ENCODE results near the gene TTC39B. TPM values are rescaled to one million over a fixed set of nuclear protein-coding genes. Genes with fewer than 3 reads are reported as not detected.

TTC39B gene
- total RNA-seq, 2 experiments from 2014 or later, result 43.9 to 46.4 TPM

DNA sequence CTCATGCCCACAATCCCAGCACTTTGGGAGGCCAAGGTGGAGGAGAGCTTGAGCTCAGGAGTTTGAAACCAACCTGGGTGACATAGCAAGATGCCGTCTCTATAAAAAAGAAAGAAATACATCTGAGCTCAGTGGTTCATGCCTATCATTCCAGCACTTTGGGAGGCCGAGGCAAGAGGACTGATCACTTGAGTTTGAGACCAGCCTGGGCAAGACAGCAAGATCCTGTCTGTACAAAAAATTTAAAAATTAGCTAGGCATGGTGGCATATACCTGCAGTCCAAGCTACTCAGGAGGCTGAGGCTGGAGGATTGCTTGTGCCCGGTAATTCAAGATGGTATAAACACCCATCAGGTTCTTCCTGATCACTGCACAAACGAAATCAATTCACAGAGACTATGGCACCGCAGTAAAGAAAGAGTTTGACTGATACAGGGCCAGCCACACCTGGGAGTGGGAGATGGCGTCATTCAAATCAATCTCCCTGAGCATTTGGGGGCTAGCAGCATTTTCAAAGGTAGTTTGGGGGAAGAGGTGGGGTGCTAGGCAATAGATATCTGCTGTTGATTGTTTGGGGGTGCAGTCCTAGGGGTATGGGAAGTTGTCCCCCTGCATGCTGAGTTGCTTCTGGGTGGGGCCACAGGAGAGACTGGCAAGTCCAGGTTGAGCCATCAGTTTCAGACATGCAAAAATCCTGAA lies 169.2 kb downstream of the TTC39B start:
- Mint-ChIP-seq H3K27ac (no peak overlapping the region), H3K9me3 (no peaks in the 10 kb centered on the region), H3K4me1 (ENCODE audit: low read depth) (peaks cover 4% of the 10 kb centered on the region), H3K27me3 (ENCODE audit: low read depth) (no peaks in the 10 kb centered on the region), H3K36me3 (ENCODE audit: low read depth) (no peaks in the 10 kb centered on the region), H3K4me3 (no peak overlapping the region)
- no peak for DNase-seq
- CTCF ChIA-PET, result interaction anchor here (0.8 to 2.1 kb wide), 3 partner anchors 11 to 290 kb away, joined by 4 read pairs; no protein-coding TSS in a partner anchor
- intact Hi-C loops (cut with micrococcal nuclease), result loop anchor here (10.0 kb wide), 2 partner anchors 443 to 673 kb away; partner anchors contain the start of gene ZDHHC21

DNA sequence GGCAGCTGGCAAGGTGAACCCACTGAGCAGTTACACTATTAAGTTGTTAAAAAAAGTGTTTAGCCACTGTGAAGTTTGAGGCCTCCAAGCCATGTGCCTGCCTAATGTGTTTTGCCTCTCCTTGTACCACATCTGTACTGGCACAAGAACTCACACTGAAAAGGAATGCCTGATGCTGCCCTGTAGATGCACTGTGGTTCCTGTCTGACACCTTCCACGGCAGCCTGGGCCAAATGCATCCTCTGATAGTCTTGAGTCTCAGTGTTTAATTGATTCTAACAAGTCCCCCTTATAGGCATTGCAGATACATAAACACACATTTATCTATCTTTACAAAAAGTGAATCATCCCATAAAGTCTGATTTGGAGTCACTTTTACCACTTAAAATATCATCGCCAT lies 169.9 kb downstream of the TTC39B start:
- H3K4me1 Mint-ChIP-seq (ENCODE audit: low read depth), result peaks cover 1% of the 10 kb centered on the region
- no peaks in the 10 kb centered on the region for H3K27me3 Mint-ChIP-seq (ENCODE audit: low read depth)
- H3K36me3 Mint-ChIP-seq (ENCODE audit: low read depth), result no peaks in the 10 kb centered on the region
- H3K27ac Mint-ChIP-seq, result no peak overlapping the region
- DNase-seq, result no peak
- H3K9me3 Mint-ChIP-seq, result no peaks in the 10 kb centered on the region
- CTCF ChIA-PET, result interaction anchor here (0.8 to 3.1 kb wide), 4 partner anchors 26 to 520 kb away, joined by 3 to 64 read pairs (median 4); no protein-coding TSS in a partner anchor
- H3K4me3 Mint-ChIP-seq, result no peak overlapping the region
- intact Hi-C loops (cut with micrococcal nuclease), result loop anchor here (10.0 kb wide), 2 partner anchors 442 to 672 kb away; partner anchors contain the start of gene ZDHHC21

GRCh38 chr9:15136646-15137045 lies 170.4 kb downstream of the TTC39B start:
- Mint-ChIP-seq H3K4me1 (ENCODE audit: low read depth) (peaks cover 1% of the 10 kb centered on the region), H3K36me3 (ENCODE audit: low read depth) (no peaks in the 10 kb centered on the region), H3K27me3 (ENCODE audit: low read depth) (no peaks in the 10 kb centered on the region), H3K9me3 (no peaks in the 10 kb centered on the region), H3K27ac (no peak overlapping the region), H3K4me3 (no peak overlapping the region)
- CTCF ChIA-PET, result interaction anchor here (0.8 to 3.1 kb wide), 6 partner anchors 17 to 519 kb away, joined by 3 to 64 read pairs (median 4); no protein-coding TSS in a partner anchor
- intact Hi-C loops (cut with micrococcal nuclease), result loop anchor here (10.0 kb wide), 2 partner anchors 442 to 672 kb away; partner anchors contain the start of gene ZDHHC21
- DNase-seq, result no peak

DNA sequence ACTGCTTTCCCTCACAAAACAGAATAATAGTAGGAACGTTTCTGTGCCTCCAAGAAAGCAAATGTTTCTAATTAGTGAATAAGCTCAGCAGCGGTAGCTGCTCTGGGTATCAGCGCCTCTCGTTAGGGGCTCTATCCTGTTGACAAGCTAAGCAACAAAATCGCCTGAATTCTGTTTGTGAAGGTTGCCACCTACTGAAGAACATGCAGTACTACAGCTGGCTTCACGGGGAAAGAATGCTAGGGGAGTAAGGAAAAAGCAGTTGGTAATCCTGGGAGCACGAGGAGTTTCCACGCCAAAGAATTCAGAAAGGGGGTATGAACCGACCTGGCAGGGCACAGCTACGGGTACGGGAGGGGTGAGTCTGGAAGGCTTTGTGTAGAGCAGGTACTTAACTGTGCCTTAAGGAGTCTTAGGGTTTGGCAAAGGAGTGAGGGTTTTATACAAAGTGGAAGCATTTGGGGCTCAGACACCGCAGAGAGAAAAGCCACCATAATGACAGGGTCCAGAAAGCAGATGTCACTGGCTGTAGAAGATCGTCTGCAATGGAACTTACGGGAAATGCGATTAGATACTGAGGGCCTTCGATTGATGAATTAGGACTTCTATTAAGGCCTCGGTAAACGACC lies 171.7 kb downstream of the TTC39B start:
- H3K9me3 Mint-ChIP-seq, result no peaks in the 10 kb centered on the region
- no peaks in the 10 kb centered on the region for H3K36me3 Mint-ChIP-seq (ENCODE audit: low read depth)
- peak; percentile 58 for DNase-seq
- peaks cover 1% of the 10 kb centered on the region for H3K4me1 Mint-ChIP-seq (ENCODE audit: low read depth)
- H3K27ac Mint-ChIP-seq, result no peak overlapping the region
- H3K4me3 Mint-ChIP-seq, result no peak overlapping the region
- CTCF ChIA-PET, result interaction anchor here (0.6 to 3.1 kb wide), 34 partner anchors 8 to 518 kb away, joined by 3 to 64 read pairs (median 3); no protein-coding TSS in a partner anchor
- no peaks in the 10 kb centered on the region for H3K27me3 Mint-ChIP-seq (ENCODE audit: low read depth)
- intact Hi-C loops (cut with micrococcal nuclease), result loop anchor here (10.0 kb wide), 2 partner anchors 440 to 670 kb away; partner anchors contain the start of gene ZDHHC21

GRCh38 chr9:15133488-15133887 lies 173.5 kb downstream of the TTC39B start:
- Mint-ChIP-seq H3K4me3 (no peak overlapping the region), H3K27ac (no peak overlapping the region), H3K9me3 (no peaks in the 10 kb centered on the region), H3K27me3 (ENCODE audit: low read depth) (peaks cover 2% of the 10 kb centered on the region), H3K4me1 (ENCODE audit: low read depth) (peaks cover 1% of the 10 kb centered on the region), H3K36me3 (ENCODE audit: low read depth) (no peaks in the 10 kb centered on the region)
- DNase-seq, result no peak
- intact Hi-C loops (cut with micrococcal nuclease), result loop anchor here (10.0 kb wide), 2 partner anchors 439 to 669 kb away; partner anchors contain the start of gene ZDHHC21
- CTCF ChIA-PET, result no interaction called here

- Mint-ChIP-seq H3K4me3 (no peak overlapping the region), H3K4me1 (ENCODE audit: low read depth) (peaks cover 1% of the 10 kb centered on the region), H3K27ac (no peak overlapping the region), H3K36me3 (ENCODE audit: low read depth) (no peaks in the 10 kb centered on the region), H3K9me3 (no peaks in the 10 kb centered on the region), H3K27me3 (ENCODE audit: low read depth) (peaks cover 2% of the 10 kb centered on the region)
- CTCF ChIA-PET, result interaction anchor here (0.6 to 1.0 kb wide), 3 partner anchors 8 to 28 kb away, joined by 3 to 5 read pairs (median 3); no protein-coding TSS in a partner anchor
- DNase-seq, result no peak
- intact Hi-C loops (cut with micrococcal nuclease), result loop anchor here (10.0 kb wide), 2 partner anchors 437 to 667 kb away; partner anchors contain the start of gene ZDHHC21
These were observed 174.9 kb downstream of the TTC39B start for GRCh38 chr9:15132091-15132490.

GRCh38 chr9:15131094-15131493 lies 175.9 kb downstream of the TTC39B start:
- CTCF ChIA-PET, result interaction anchor here (0.7 kb wide), 1 partner anchor 58 kb away, joined by 6 read pairs; no protein-coding TSS in a partner anchor
- H3K36me3 Mint-ChIP-seq (ENCODE audit: low read depth), result no peaks in the 10 kb centered on the region
- H3K4me1 Mint-ChIP-seq (ENCODE audit: low read depth), result peaks cover 1% of the 10 kb centered on the region
- no peak for DNase-seq
- peaks cover 4% of the 10 kb centered on the region for H3K27me3 Mint-ChIP-seq (ENCODE audit: low read depth)
- H3K9me3 Mint-ChIP-seq, result no peaks in the 10 kb centered on the region
- H3K4me3 Mint-ChIP-seq, result no peak overlapping the region
- intact Hi-C loops (cut with micrococcal nuclease), result loop anchor here (10.0 kb wide), 2 partner anchors 436 to 666 kb away; partner anchors contain the start of gene ZDHHC21
- H3K27ac Mint-ChIP-seq, result no peak overlapping the region

DNA sequence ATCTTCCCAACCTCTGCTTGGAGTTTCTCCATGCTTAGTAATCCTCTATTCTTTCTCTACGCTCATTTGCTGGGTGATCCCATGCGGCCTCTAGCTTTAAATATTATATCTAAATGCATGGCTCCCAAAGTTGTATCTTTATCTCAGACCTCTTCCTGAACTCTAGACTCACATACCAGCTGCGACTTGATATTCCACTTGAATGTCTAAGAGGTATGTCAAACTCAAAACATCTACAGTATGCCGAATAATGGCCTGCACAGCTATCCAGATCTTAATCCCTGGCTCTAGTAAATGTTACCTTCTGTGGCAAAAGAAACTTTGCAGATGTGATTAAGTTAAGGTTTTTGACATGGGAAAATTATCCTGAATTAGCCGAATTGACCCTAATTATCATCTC lies 179.2 kb downstream of the TTC39B start:
- intact Hi-C loops (cut with micrococcal nuclease), result no loop called here
- H3K4me1 Mint-ChIP-seq (ENCODE audit: low read depth), result no peaks in the 10 kb centered on the region
- H3K9me3 Mint-ChIP-seq, result no peaks in the 10 kb centered on the region
- CTCF ChIA-PET, result no interaction called here
- no peak overlapping the region for H3K27ac Mint-ChIP-seq
- H3K27me3 Mint-ChIP-seq (ENCODE audit: low read depth), result peaks cover 7% of the 10 kb centered on the region
- no peaks in the 10 kb centered on the region for H3K36me3 Mint-ChIP-seq (ENCODE audit: low read depth)
- no peak overlapping the region for H3K4me3 Mint-ChIP-seq
- no peak for DNase-seq

- H3K4me3 Mint-ChIP-seq, result no peak overlapping the region
- CTCF ChIA-PET, result interaction anchor here (0.7 to 2.2 kb wide), 3 partner anchors 13 to 332 kb away, joined by 3 to 10 read pairs (median 5); no protein-coding TSS in a partner anchor
- peaks cover 3% of the 10 kb centered on the region for H3K27me3 Mint-ChIP-seq (ENCODE audit: low read depth)
- intact Hi-C loops (cut with micrococcal nuclease), result no loop called here
- peaks cover 18% of the 10 kb centered on the region for H3K4me1 Mint-ChIP-seq (ENCODE audit: low read depth)
- DNase-seq, result no peak
- H3K36me3 Mint-ChIP-seq (ENCODE audit: low read depth), result no peaks in the 10 kb centered on the region
- no peak overlapping the region for H3K27ac Mint-ChIP-seq
- no peaks in the 10 kb centered on the region for H3K9me3 Mint-ChIP-seq
These were observed 185.4 kb downstream of the TTC39B start for GRCh38 chr9:15121630-15122029.

DNA sequence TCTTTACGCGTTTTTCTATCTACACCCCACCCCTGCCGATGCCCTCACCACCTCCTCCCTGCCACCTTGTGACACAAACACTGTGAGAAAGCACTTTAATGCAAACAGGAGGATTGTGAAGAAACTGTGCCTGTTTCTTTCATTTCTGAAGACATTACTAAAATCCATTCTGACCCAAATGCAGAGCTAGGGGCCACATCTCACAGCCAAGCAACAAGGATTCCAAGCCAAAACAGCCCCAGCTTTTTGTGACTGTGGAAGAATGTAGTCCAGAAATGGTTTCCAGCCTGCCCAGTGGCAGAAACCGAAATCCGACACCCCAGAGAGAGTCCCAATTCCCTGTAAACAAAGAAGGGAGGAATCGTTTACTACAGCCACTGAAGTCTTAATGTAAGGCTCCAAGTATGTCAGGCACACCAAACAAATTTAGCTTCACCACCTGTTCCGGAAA lies 190.9 kb downstream of the TTC39B start:
- H3K36me3 Mint-ChIP-seq (ENCODE audit: low read depth), result no peaks in the 10 kb centered on the region
- H3K4me3 Mint-ChIP-seq, result no peak overlapping the region
- peaks cover 6% of the 10 kb centered on the region for H3K4me1 Mint-ChIP-seq (ENCODE audit: low read depth)
- DNase-seq, result no peak
- intact Hi-C loops (cut with micrococcal nuclease), result no loop called here
- no peaks in the 10 kb centered on the region for H3K9me3 Mint-ChIP-seq
- H3K27ac Mint-ChIP-seq, result no peak overlapping the region
- H3K27me3 Mint-ChIP-seq (ENCODE audit: low read depth), result no peaks in the 10 kb centered on the region
- CTCF ChIA-PET, result interaction anchor here (0.6 to 1.5 kb wide), 3 partner anchors 12 to 460 kb away, joined by 4 read pairs; no protein-coding TSS in a partner anchor

DNA sequence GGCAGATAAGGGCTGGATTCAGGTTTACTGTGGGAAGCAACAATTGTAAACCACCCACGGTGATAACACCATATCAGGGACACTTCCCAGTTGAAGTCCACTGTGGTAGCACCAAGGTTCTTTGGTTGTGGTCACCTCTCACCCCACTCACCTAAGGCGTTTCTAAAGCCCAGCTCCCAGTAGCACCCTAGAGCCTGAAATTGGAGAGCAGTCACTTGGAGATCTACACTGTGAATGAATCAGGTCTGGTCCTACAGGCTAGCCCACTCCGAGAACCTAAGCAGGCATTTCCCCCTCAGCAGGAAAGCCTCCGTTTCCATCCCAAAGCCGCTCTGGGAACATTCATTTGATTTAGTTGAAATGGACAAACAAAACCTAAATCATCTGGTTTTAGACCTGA lies 191.3 kb downstream of the TTC39B start:
- Mint-ChIP-seq H3K9me3 (no peaks in the 10 kb centered on the region), H3K27me3 (ENCODE audit: low read depth) (no peaks in the 10 kb centered on the region), H3K27ac (no peak overlapping the region), H3K4me1 (ENCODE audit: low read depth) (peaks cover 4% of the 10 kb centered on the region), H3K36me3 (ENCODE audit: low read depth) (no peaks in the 10 kb centered on the region), H3K4me3 (no peak overlapping the region)
- DNase-seq, result no peak
- CTCF ChIA-PET, result interaction anchor here (0.9 to 1.5 kb wide), 2 partner anchors 12 to 192 kb away, joined by 4 read pairs; no protein-coding TSS in a partner anchor
- intact Hi-C loops (cut with micrococcal nuclease), result no loop called here

GRCh38 chr9:15115041-15115440 lies 192.0 kb downstream of the TTC39B start:
- intact Hi-C loops (cut with micrococcal nuclease), result no loop called here
- H3K9me3 Mint-ChIP-seq, result no peaks in the 10 kb centered on the region
- no peak overlapping the region for H3K4me3 Mint-ChIP-seq
- DNase-seq, result no peak
- no peaks in the 10 kb centered on the region for H3K27me3 Mint-ChIP-seq (ENCODE audit: low read depth)
- H3K27ac Mint-ChIP-seq, result no peak overlapping the region
- no peaks in the 10 kb centered on the region for H3K36me3 Mint-ChIP-seq (ENCODE audit: low read depth)
- CTCF ChIA-PET, result interaction anchor here (1.6 kb wide), 1 partner anchor 11 kb away, joined by 5 read pairs; no protein-coding TSS in a partner anchor
- H3K4me1 Mint-ChIP-seq (ENCODE audit: low read depth), result peaks cover 2% of the 10 kb centered on the region

Data from activated naive CD4-positive, alpha-beta T cell treated with anti-CD3 and anti-CD28 coated beads for 36 hours (primary cell).